Glomerular visceral epithelial cell (primary cell): Measurements from ENCODE around the gene PRKAB1.
"Not testable (repeated sequence)": the region's sequence is repeated elsewhere in the genome, so short reads cannot be mapped to it uniquely, and the experiment has no call there.

Experiments used
- DNase-seq: peaks from one replicate; pipeline ENCODE4 v3.0.0-alpha.2; 2016; ENCODE audit errors: extremely low spot score

Gene PRKAB1, protein sequence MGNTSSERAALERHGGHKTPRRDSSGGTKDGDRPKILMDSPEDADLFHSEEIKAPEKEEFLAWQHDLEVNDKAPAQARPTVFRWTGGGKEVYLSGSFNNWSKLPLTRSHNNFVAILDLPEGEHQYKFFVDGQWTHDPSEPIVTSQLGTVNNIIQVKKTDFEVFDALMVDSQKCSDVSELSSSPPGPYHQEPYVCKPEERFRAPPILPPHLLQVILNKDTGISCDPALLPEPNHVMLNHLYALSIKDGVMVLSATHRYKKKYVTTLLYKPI

DNA sequence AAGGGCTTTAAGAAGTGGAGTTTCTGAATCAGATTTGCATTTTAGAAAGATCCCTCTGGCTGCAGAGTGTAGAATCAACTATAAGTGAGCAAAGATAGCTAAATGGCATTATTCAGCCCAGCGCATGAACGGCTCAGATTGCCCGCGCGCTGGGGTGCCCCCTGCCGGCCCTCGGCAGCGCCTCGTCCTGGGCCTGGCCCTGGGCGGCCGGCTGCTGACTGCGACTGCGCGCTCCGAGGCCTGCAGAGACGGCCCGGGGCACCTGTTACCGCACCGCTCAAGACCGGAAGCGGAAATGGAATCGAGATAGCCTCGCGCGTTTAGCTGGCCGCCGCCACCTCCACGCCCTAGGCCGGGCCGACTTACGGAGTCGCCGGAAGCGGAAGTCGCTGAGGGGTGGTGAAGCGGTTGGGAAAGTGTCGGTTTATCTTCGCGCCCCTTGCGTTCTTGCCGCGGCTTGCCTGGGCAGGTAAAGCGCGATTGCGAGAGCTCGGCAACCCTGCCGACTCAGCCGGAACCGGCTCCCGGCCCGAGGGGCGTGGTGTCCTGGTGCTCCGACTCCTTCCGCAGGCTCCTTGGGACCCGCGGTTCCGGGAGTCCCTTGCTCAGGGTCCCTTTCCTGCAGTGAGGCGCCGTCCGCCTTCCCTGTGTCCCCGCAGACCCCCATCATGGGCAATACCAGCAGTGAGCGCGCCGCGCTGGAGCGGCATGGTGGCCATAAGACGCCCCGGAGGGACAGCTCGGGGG lies at the start of gene PRKAB1:
Gene PRKAB1, plus strand, starts transcription at position 557 of the 747 bp plus-strand sequence. Its CDS starts 112 bp downstream, at position 669.
- DNase-seq: peak; percentile 98

DNA sequence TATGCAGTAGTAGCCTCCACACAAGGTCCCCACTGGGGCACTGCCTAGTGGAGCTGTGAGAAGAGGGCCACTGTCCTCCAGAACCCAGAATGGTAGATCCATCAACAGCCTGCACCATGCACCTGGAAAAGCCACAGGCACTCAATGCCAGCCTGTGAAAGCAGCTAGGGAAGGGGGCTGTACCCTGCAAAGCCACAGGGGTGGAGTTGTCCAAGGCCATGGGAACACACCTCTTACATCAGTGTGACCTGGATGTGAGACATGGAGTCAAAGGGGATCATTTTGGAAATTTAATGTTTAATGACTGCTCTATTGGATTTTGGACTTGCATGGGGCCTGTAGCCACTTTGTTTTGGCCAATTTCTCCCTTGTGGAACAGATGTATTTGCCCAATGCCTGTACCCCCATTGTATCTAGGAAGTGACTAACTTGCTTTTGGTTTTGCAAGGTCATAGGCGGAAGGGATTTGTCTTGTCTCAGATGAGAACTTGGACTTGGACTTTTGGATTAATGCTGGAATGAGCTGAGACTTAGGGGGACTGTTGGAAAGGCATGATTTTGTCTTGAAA lies 49.5 kb upstream of the PRKAB1 start:
- not testable (repeated sequence) for DNase-seq

DNA sequence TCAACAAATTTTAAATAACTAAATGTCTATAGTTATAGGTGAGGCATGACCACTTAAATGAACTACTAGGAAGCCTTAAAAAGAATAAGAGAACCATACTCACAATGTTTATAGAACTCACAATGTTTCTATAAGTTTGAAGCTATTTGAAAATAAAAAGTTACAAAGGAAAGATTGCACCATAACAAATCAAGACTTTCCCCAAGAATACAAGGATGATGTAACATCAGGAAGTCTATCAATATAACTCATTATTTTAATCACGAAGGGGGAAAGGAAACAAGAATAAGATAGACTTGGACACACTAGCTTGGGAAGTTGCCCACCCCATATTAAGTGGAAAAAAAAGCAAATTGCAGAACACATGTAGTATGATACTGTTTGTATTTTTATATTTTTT lies 47.4 kb upstream of the PRKAB1 start:
- DNase-seq: no peak

DNA sequence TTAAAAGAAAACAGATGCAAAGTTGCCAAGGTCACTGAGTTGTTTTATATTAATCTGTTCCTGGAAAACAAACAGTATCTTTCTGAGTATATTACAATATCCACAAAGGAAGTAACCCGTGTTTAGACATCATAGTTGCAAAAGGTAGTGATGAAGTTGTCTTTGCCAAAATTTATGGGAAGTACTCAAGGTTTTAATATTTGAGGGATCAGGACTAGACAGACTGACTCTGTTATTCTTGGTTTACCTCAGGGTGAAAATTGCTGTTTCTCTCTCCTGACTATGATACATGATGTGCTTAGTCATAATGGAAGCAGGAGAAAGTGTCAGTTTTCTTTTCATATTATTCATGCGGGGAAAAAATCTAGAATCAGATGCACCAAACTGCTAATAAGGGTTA lies 46.1 kb upstream of the PRKAB1 start:
- DNase-seq: no peak

DNA sequence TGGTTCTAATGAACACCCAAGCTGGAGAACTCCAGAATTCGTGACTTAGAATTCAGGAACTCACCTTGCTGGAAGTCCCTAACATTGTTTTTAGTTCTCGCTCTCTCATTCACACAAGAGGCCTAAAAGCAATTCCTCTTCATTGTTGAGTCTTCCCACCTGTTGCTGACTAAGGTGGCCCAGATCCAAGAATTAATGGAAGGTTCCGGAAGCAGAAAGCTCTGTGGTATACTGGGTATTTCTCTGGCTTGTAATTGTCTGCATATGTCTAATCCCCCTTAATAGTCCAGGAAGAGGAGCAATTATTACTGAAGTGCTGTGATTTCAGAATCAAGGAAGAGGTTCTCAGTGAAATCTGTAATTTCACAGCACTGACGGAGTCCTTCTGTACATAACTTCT lies 43.0 kb upstream of the PRKAB1 start:
- DNase-seq: no peak

DNA sequence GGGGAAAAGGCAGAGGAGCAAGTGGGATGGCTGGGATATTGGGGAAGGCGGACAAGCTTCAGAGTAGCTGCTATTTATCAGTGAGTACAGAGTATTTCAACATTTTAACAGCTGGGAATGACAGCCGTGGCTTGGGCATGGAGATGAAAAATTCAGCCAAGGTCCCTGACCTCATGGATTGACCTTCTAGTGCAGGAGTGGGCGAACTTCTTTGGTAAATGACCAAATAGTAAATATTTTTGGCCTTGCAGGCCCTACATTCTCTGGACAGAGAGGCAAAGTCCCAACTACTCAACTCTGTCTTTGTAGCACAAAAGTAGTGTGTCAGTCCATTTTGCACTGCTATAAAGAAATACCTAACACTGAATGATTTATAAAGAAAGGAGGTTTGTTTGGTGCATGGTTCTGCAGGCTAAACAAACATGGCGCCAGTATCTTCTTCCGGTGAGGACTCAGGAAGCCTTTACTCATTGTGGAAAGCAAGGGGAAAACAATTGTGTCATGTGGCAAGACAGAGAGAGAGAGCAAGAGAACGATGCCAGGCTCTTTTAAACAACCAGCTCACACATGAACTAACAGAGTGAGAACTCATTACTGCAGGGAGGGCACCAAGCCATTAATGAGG lies 40.8 kb upstream of the PRKAB1 start:
- no peak for DNase-seq

DNA sequence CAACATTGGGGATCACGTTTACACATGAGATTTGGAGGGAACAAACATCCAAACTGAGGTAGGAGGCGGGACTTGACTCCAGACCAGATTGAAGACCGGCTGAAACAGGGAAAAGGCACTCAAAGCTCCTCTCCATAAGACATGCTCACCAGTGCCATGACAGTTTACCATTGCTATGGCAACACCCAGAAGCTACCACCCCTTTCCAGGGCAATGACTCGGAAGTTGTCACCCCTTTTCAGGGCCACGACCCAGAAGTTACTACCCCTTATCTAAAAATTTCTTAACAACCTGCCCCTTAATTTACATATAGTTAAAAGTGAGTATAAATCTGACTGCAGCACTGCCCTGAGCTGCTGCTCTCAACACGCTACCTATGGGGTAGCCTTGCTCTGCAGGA lies 40.2 kb upstream of the PRKAB1 start:
- DNase-seq: no peak

DNA sequence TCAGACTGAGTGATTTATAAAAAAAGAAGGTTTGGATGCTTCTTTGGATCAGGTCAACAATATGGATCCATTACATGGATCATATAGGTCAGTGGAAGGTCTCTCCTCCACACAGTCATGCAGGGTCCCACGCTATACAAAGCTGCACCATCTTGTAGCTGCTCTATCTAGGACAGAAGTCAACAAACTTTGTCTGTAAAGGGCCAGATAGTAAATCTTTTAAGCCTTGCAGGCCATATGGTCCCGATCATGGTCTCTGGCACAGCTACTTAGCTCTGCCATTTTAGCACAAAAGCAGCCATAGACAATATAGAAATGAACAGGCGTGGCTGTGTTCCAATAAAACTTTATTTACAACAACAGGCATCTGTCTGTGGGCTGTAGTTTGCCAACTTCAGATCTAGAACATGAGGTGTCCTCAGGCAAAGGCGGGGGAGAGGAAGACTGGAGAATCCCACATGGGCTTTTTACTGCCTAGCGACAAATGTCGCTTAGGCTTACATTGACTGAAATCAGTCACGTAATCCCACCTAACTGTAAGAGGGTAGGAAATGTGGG lies 37.6 kb upstream of the PRKAB1 start:
- DNase-seq: no peak

DNA sequence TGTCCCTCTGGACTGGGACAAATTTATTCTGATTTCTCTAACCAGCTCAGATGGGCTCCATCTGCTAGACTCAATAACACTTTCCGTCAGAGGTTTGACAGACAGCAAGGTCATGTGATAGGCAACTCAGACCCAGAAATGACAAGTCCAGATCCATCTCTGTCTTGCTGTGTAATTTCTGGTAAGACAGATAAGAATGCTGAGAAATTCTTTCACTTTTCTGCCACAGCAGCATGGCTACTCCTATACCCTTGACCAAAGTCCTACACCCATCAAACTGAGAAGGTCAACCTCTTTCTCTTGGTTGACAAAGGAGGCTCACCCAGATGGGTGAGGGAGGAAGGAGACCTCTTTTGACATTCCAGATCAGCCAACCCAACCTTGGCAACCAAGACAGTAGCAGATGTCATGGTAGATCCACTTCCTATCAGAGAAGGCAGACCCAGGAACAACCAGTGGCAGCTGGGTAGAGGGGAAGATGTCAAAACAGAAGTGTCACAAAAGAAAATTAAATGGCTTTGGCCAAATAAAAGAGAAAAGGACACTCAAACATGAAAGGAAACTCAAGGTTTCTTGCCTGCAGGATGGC lies 36.9 kb upstream of the PRKAB1 start:
- no peak for DNase-seq

DNA sequence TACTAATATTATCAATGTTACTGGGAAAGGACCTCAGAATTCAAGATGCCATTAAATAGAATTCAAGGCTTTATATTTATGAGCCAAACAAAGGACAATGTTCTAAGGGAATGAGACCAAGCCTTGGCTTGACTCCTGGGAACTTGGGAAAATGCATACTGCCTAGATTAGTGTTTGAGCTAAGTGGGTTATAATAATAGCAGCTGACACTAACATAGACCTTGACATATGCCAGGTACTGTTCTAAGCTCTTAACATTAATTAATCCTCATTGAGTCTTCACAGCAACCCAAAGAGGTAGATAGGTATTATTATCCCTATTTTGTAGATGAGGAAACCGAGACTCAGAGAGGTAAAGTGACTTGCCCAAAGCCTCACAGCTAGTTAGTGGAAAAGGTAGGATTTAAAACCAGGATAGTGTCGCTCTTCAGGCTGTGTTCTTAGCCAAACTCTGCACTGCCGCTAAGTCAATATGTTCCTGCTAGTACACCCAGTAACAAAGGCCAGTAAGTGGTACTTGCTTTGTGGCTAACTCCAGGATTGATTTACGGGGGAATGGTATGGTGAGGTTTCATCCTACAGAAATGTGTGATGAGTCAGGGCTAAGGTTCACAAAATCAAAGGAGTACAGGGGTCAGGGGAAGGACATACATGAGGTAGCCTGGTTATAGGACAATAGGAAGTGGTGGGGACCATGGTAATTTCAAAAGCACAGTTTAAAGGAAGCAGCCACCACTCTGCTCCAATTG lies 35.8 kb upstream of the PRKAB1 start:
- no peak for DNase-seq

DNA sequence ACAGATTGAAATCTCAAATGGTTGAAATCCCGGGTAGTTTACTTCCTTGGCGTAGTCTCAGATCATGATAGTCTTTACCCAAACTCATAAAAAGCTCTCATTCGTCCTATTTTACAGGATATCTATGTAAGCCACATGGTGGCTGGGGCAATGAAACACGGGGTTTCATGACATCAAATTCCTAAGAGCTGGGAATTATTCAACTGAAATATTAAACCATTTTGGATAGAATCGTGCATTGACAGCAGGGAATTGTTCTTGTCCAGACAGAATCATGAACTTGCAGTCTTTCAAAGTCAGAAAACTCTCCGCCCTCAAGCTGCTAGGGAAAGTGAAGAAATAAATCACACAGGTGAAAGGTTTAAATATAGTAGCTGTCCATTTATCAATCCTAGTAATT lies 33.2 kb upstream of the PRKAB1 start:
- DNase-seq: no peak

DNA sequence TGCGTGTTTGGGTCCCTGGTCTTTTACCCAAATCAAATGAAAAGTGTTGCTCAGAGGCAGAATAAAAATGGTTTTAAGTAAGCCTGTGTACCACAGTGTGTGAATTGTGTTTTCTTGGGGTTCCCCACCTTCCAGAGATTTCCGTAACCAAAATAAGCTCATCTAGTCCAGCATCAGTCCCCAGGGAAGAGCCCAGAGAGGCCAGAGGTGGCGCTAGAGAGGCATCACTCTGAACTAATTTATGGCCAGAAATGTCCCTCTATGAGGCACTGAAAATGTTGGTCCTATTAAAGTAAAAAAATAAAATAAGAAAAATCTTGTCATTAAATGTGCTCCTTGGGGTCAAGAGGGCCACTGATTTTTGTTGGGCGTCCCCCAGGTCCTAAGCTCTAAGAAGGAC lies 24.9 kb upstream of the PRKAB1 start:
- no peak for DNase-seq

DNA sequence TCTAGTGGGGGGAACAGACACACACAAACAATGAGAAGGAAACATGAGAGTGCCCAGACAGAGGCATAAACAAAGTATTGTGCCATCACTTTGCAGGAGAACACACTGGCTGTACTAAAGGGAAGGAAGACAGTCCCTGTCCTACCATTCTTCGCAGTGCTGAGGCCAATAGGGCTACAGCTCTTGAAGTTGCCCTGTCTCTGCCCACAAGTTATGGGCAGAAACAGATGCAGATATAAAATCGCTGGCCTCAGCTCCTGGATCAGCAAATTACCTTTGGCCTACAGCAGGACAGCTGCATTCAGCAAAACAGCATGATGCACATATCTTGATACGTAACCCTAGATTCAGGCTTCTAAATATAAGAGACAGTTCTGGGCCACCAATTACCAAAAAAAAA lies 23.0 kb upstream of the PRKAB1 start:
- DNase-seq: no peak

DNA sequence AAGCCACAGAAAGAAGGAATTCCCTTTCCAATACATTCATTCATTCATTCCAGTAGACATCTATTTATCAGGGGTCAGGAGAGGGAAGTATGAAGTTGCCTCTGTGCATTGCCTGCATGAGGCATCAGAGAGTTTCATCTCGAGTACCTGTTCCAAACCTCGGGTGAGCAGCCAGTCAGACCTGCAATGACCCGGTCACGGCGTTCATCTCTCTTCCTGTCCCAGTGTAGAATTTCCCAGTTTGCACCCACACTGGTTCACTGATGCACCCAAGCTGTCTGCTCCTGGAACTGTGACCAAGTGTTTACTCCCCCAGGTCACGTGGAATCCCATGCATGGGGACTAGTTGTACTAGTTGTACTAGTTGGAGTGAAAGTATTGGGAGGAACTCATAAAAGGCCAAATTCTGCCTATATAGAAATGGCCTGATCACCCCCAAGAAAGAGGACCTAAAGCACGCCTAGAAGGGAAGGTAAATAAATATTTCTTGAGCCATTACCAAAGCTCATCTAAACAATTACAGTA lies 22.3 kb upstream of the PRKAB1 start:
- no peak for DNase-seq

DNA sequence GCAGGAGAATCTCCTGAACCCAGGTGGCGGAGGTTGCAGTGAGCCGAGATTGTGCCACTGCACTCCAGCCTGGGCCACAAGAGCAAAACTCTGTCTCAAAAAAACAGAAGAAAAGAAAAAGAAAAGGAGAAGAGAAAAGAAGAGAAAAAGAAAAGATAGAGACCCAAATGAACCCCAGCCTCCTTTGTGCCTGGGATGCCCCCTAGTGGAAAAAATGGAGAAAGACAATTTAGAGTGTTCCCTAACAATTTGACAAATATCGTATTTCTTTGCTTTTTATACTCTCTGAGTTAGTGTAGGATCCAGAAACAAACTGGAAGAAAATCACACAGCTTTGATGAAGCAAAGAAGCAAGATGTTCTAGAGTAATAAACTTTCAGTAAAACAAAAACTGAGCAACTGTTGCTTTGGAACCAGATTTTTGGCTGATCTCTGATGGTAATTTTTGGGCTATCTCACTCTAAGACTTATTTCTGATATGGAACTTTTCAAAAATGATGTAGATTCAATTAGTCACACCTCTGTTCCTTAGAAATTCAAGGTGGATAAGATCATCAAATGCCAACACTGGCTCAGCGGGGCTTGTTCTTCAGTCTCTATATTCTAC lies 18.6 kb upstream of the PRKAB1 start:
- DNase-seq: peak; percentile 15

DNA sequence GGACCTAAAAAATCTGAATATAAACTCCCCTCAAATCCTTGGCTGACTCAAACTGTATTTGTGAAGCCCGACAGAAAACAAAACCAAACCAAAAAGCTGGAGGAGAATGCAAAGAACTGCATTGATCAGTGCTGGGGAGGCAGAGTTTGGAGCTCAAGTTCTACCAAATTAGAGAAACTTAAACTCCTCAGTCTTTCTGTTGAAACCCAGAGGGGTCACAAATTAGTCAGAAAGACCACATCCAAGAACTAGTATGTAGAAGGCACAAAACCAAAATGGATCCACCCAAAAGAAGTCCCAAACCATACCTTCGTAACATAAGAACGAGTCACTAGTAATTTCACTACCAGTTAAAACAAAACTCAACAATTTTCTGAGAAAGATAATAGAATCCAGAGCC lies 15.3 kb upstream of the PRKAB1 start:
- DNase-seq: no peak

DNA sequence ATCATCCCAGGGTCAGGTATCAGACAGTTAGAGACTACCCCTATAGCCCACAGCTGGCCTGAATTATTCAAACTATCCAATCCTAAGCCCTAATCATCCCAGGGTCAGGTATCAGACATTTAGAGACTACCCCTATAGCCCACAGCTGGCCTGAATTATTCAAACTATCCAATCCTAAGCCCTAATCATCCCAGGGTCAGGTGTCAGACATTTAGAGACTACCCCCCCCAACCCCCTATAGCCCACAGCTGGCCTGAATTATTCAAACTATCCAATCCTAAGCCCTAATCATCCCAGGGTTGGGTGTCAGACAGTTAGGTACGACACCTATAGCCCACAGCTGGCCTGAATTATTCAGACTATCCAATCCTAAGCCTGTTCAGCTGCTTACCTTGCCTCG lies 10.9 kb upstream of the PRKAB1 start:
- not testable (repeated sequence) for DNase-seq

DNA sequence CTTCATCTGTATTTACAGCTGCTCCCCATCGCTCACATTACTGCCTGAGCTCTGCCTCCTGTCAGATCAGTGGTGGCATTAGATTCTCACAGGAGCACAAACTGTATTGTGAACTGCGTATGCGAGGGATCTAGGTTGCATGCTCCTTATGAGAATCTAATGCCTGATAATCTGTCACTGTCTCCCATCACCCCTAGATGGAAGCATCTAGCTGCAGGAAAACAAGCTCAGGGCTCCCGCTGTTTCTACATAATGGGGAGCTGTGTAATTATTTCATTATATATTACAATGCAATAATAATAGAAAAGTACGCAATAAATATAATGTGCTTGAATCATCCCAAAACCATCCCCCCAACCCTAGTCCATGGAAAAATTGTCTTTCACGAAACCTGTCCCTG lies 9.8 kb upstream of the PRKAB1 start:
- not testable (repeated sequence) for DNase-seq

DNA sequence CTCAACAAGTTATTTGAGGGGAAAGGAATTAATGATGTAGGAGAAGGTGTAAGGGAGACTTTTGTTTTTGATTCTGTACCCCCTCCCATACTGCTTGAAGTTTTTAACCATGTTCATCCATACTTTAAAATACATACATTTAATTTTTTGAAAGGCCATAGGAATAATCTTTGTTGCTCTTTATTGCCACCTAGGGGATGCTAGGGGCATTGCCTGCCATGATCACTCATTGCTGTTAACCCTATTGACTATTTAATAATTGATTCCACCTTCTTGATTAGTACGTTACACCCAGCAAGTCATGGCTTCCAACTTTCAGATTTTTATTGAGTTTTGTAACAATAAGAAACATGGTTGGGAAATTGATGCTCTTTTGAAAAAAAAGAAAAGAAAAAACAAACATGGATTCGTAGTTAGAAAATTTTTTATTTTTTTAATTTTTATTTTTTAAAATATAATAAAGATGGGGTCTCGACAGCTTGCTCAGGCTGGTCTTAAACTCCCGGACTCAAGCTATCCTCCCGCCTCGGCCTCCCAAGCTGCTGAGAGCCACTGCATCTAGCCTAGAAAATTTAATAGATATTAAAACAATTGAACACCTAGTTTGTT lies 8.5 kb upstream of the PRKAB1 start:
- peak; percentile 17 for DNase-seq

DNA sequence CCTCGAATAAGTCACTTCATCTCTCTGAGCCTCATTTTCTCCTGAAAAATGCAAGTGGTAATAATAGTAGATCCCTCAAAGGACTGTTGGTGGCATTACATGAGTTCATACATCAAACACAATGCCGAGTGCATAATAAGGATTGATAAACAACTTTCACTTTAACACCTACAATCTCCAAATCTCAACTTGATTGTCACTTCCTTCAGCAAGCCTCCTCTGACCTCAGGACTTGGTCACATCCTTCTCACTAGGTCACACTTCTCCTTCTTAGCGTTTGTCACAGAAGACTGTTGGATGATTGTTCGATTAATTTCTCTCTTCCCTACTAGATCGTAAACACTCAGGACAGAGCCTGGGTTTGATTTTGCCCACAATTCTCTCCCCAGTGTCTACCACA lies 7.9 kb upstream of the PRKAB1 start:
- no peak for DNase-seq
